ENCODE measurements around the gene KIF6.

The KIF6 gene

DNA sequence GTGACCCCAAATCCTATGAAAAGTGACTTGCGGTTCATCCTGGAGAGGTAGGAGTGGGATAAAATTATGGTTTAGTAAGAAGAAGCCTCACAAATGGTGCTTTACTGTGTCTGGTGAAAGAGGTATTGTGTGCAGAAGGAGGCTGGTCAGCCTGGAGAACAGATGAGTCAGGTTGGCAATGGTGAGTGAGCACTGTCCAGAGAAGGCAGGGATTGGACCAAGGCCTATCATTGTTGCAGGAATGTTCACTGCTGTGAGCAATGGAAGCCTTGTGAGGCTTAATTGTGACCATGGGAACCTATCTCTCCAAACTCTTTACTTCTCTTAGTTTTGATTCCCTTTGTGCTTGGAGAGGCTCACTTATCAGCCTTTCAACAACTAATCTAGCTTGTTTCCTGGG is 313.7 kb downstream of the KIF6 start:
- Histone ChIP-seq H3K4me1 (ENCODE audit: insufficient read depth, low read length) (no peaks in the 10 kb centered on the region), H4K20me1 (ENCODE audit: insufficient read depth, low read length) (no peaks in the 10 kb centered on the region), H3K27me3 (ENCODE audit: insufficient read depth, low read length, poor library complexity) (no peaks in the 10 kb centered on the region), H3K27ac (ENCODE audit: low read length) (no peak overlapping the region), H3K9me3 (ENCODE audit: insufficient read depth, low read length, severe bottlenecking) (no peaks in the 10 kb centered on the region), H2AFZ (ENCODE audit: low read depth, low read length) (no peak overlapping the region), H3K4me2 (ENCODE audit: insufficient read depth, low read length) (no peak overlapping the region), H3K4me3 (ENCODE audit: low read depth in 1 of 2, low read length in 2 of 2) (no peak overlapping the region), H3K79me2 (ENCODE audit: insufficient read depth, low read length) (no peaks in the 10 kb centered on the region), H3K36me3 (ENCODE audit: insufficient read depth, low read length) (no peaks in the 10 kb centered on the region), H3K9ac (ENCODE audit: low read depth, low read length) (no peak overlapping the region)
- TF ChIP-seq, protein P1, sequence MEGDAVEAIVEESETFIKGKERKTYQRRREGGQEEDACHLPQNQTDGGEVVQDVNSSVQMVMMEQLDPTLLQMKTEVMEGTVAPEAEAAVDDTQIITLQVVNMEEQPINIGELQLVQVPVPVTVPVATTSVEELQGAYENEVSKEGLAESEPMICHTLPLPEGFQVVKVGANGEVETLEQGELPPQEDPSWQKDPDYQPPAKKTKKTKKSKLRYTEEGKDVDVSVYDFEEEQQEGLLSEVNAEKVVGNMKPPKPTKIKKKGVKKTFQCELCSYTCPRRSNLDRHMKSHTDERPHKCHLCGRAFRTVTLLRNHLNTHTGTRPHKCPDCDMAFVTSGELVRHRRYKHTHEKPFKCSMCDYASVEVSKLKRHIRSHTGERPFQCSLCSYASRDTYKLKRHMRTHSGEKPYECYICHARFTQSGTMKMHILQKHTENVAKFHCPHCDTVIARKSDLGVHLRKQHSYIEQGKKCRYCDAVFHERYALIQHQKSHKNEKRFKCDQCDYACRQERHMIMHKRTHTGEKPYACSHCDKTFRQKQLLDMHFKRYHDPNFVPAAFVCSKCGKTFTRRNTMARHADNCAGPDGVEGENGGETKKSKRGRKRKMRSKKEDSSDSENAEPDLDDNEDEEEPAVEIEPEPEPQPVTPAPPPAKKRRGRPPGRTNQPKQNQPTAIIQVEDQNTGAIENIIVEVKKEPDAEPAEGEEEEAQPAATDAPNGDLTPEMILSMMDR (IDR thresholded peaks at IDR 0.05; ENCODE audit: borderline replicate concordance, extremely low read depth, low read length, poor library complexity, severe bottlenecking), result no peak
- no peak for TF ChIP-seq EZH2 (IDR thresholded peaks at IDR 0.05; ENCODE audit: borderline replicate concordance, low read depth, low read length, severe bottlenecking)
- DNase-seq, result no peak
- ATAC-seq (ENCODE audit: insufficient read depth, low read depth), result no peak

DNA sequence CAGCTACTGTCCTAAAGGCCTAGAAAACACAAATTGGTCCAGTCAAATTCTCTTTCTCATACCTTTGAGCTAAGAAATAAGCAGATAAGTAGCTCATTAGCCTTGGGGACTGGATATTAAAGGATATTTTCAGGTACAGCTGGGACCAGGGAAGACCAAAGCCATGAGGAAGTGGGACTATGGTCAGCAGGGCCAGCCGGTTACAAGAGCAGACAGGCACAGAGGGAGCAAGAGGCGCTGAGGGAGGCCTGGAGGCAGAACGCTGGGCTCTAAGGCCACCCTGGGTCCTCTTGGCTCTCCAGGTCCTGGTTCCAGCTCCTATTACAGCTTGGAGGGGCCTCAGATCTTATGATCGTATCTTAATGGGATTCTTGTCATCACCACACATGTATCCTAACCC is 314.2 kb downstream of the KIF6 start:
- no peaks in the 10 kb centered on the region for H3K4me1 ChIP-seq (ENCODE audit: insufficient read depth, low read length)
- H4K20me1 ChIP-seq (ENCODE audit: insufficient read depth, low read length), result no peaks in the 10 kb centered on the region
- no peak for TF ChIP-seq EZH2 (IDR thresholded peaks at IDR 0.05; ENCODE audit: borderline replicate concordance, low read depth, low read length, severe bottlenecking)
- TF ChIP-seq, protein P1 (IDR thresholded peaks at IDR 0.05; ENCODE audit: borderline replicate concordance, extremely low read depth, low read length, poor library complexity, severe bottlenecking), result no peak
- no peaks in the 10 kb centered on the region for H3K27me3 ChIP-seq (ENCODE audit: insufficient read depth, low read length, poor library complexity)
- H2AFZ ChIP-seq (ENCODE audit: low read depth, low read length), result no peak overlapping the region
- H3K79me2 ChIP-seq (ENCODE audit: insufficient read depth, low read length), result no peaks in the 10 kb centered on the region
- ATAC-seq (ENCODE audit: insufficient read depth, low read depth) (no peak), DNase-seq (no peak)
- H3K4me2 ChIP-seq (ENCODE audit: insufficient read depth, low read length), result no peak overlapping the region
- no peak overlapping the region for H3K27ac ChIP-seq (ENCODE audit: low read length)
- H3K9me3 ChIP-seq (ENCODE audit: insufficient read depth, low read length, severe bottlenecking), result no peaks in the 10 kb centered on the region
- no peaks in the 10 kb centered on the region for H3K36me3 ChIP-seq (ENCODE audit: insufficient read depth, low read length)
- H3K9ac ChIP-seq (ENCODE audit: low read depth, low read length), result no peak overlapping the region
- H3K4me3 ChIP-seq (ENCODE audit: low read depth in 1 of 2, low read length in 2 of 2), result no peak overlapping the region

DNA sequence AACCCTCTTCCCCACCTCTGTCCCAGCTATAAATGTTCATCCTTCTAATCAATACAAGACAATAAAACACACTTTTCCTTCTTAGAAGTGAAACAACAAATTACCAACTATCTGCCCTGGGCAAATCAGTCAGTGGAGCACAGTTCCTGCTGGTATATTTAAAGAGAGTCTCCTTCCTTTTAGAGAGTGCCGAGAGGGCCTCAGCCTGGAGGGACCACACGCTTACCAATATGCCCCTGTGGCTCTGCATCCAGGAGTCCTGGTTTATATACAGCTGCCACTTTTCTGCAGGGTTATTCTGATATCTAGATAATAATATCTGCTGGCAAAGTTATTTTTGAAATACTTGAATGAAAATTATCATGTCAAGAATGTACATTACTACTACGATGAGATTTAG is 315.3 kb downstream of the KIF6 start:
- no peak for TF ChIP-seq EZH2 (IDR thresholded peaks at IDR 0.05; ENCODE audit: borderline replicate concordance, low read depth, low read length, severe bottlenecking)
- TF ChIP-seq, protein P1 (IDR thresholded peaks at IDR 0.05; ENCODE audit: borderline replicate concordance, extremely low read depth, low read length, poor library complexity, severe bottlenecking), result no peak
- Histone ChIP-seq H3K27me3 (ENCODE audit: insufficient read depth, low read length, poor library complexity) (no peaks in the 10 kb centered on the region), H3K79me2 (ENCODE audit: insufficient read depth, low read length) (no peaks in the 10 kb centered on the region), H3K9me3 (ENCODE audit: insufficient read depth, low read length, severe bottlenecking) (no peaks in the 10 kb centered on the region), H3K36me3 (ENCODE audit: insufficient read depth, low read length) (no peaks in the 10 kb centered on the region), H3K27ac (ENCODE audit: low read length) (no peak overlapping the region), H3K4me1 (ENCODE audit: insufficient read depth, low read length) (no peaks in the 10 kb centered on the region), H3K9ac (ENCODE audit: low read depth, low read length) (no peak overlapping the region), H3K4me2 (ENCODE audit: insufficient read depth, low read length) (no peak overlapping the region), H4K20me1 (ENCODE audit: insufficient read depth, low read length) (no peaks in the 10 kb centered on the region), H3K4me3 (ENCODE audit: low read depth in 1 of 2, low read length in 2 of 2) (no peak overlapping the region), H2AFZ (ENCODE audit: low read depth, low read length) (no peak overlapping the region)
- DNase-seq (no peak), ATAC-seq (ENCODE audit: insufficient read depth, low read depth) (no peak)

DNA sequence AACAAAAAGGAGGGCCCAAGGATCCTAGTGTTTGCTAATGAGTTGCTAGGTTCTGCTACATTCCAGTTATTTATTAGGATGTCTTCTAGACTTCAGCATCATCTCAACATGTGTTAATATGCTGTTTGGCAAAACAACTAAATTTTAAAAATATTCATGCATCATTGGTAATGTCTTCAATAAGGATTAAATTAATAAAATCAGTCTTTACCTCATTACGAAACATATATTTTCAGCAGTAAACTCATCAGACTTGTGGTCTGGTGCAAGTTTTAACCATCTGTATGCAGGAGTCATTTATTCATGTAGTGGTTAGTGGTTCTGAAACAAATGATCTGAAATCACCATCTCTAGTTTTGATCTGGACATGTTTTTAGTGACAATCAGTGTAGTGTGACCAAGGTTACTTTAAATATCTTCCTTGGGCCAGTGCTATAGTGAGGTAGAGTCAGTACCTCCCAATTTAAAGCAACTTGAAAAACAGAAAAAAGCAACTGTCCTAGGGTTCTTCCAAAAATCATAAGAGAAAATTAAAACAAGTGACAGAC is 317.7 kb downstream of the KIF6 start:
- DNase-seq (no peak), ATAC-seq (ENCODE audit: insufficient read depth, low read depth) (no peak)
- H3K4me2 ChIP-seq (ENCODE audit: insufficient read depth, low read length), result no peak overlapping the region

More for the DNA sequence above, 317.7 kb downstream of the KIF6 start:
- Histone ChIP-seq H3K27ac (ENCODE audit: low read length) (no peak overlapping the region), H3K79me2 (ENCODE audit: insufficient read depth, low read length) (no peaks in the 10 kb centered on the region), H3K4me1 (ENCODE audit: insufficient read depth, low read length) (no peaks in the 10 kb centered on the region), H4K20me1 (ENCODE audit: insufficient read depth, low read length) (no peaks in the 10 kb centered on the region), H2AFZ (ENCODE audit: low read depth, low read length) (no peak overlapping the region), H3K9me3 (ENCODE audit: insufficient read depth, low read length, severe bottlenecking) (no peaks in the 10 kb centered on the region), H3K36me3 (ENCODE audit: insufficient read depth, low read length) (no peaks in the 10 kb centered on the region), H3K27me3 (ENCODE audit: insufficient read depth, low read length, poor library complexity) (no peaks in the 10 kb centered on the region), H3K4me3 (ENCODE audit: low read depth in 1 of 2, low read length in 2 of 2) (no peak overlapping the region), H3K9ac (ENCODE audit: low read depth, low read length) (no peak overlapping the region)
- no peak for TF ChIP-seq EZH2 (IDR thresholded peaks at IDR 0.05; ENCODE audit: borderline replicate concordance, low read depth, low read length, severe bottlenecking)
- TF ChIP-seq, protein P1 (IDR thresholded peaks at IDR 0.05; ENCODE audit: borderline replicate concordance, extremely low read depth, low read length, poor library complexity, severe bottlenecking), result no peak
